GM12801 (cell line): ENCODE measurements around the gene PDXP.

Source experiments
- CTCF ChIP-seq: IDR thresholded peaks from one replicate; pipeline ENCODE4 v1.5.1; 2011; ENCODE audit warnings: control low read depth; ENCODE audit not compliant: insufficient read length; ENCODE audit errors: extremely low read depth

Gene PDXP

GRCh38 chr22:37663521-37664140 is 5.1 kb downstream of the PDXP start:
- TF ChIP-seq CTCF, result no peak

- TF ChIP-seq CTCF, result no peak
Measured at GRCh38 chr22:37664249-37665101, 6.0 kb downstream of the PDXP start.

GRCh38 chr22:37665487-37665886 is 7.0 kb downstream of the PDXP start:
- TF ChIP-seq CTCF, result no peak

GRCh38 chr22:37669586-37669985 is 11.1 kb downstream of the PDXP start:
- TF ChIP-seq CTCF, result no peak

GRCh38 chr22:37672206-37672919 is 13.8 kb downstream of the PDXP start:
- TF ChIP-seq CTCF, result no peak

- no peak for TF ChIP-seq CTCF
Measured at GRCh38 chr22:37672920-37673455, 14.5 kb downstream of the PDXP start.

- no peak for TF ChIP-seq CTCF
Measured at GRCh38 chr22:37674248-37674647, 15.7 kb downstream of the PDXP start.
